ENCODE results near the gene SCN1B.

Gene SCN1B

DNA sequence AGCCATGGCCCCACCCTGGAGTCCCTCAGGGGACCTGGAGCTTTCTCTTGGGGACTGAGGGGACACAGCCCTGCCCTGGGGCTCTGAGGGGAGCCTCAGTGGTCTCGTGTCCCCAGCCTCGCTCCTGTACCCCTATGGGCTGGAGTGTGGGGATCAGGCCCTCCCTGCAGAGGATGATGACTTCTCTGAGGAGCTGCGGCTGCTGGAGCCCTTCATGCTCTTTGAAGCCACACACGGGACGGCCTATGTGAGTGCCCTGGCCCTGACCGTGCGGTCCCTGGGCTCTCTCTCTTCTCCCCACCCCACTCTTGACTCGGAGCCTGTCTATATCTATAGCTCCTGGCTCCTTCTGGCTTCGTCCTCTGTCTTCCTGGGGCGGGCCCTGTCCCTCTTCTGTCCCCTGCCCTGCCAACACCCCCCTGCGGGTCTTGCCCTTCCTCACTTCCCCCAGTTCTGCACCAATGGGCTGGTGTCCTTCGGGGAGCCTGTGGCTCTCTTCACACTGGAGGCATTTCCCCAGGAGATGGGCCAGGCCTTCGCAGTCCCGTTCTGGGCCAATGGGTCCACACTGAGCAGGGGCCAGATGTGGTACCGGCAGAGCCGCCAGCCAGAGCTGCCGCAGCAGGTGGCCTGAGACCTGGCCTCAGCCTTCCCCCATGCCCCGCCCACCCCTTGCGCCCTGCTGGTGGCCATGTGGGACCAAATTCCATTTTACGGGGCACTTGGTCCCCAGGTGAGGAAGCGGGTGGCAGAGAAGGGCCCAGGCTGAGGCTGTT lies 44.3 kb downstream of the SCN1B start:
- DNase-seq (ENCODE audit: low read depth in 2 of 2) = no peak

DNA sequence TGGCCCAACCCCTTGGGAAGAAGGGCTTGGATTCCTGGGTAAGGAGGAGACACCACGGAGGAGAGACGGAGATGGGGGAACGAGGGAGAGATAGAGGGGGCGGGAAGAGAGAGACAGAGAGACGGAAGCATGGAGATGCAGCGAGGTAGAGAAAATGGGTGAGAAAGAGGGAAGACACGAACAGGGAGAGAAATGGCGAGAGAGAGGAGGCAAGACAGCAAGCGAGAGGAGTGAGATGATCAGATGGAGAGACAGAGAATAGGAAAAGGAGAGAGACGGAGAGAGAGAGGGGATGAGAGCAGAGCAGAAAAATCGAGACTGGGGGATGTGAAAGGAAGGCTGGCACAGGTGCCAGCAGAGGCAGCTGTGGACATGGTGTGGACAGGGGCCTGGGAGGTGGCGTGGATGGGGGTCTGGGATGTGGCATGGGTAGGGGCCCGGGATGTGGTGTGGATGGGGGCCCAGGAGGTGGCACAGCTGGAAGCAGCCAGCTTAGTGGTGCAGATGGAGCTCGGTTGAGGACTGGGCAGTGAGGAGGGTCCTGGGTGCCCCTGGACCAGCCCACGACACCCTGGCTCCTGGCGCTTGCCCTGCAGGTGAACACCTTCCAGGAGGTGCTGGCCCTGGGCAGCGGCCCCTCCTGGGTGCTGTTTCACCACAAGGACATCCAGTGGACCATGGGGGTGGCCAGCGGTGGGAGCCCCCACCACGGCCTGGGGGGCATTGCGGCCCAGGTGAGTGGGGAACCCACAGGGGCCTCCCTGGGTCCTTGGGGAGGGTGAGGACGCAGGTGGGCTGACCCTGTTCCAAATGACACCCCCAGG lies 45.1 kb downstream of the SCN1B start:
- no peak for DNase-seq (ENCODE audit: low read depth in 2 of 2)

DNA sequence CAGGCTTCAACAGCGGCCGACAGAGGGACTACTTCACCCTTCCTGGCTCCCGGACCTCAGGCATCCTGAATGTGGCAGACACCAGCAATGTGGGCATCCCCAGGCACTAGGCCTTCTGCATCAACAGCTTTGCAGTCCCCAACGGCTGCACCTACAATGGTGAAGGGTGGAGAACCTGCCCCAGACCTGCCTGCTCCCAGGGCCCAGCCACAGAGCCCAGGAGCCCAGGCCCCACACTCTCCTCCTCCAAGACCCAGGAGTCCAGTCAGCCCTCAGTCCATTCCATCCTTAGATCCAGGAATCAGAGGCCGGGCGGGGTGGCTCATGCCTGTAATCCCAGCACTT lies 45.7 kb downstream of the SCN1B start:
- no peak for DNase-seq (ENCODE audit: low read depth in 2 of 2)

DNA sequence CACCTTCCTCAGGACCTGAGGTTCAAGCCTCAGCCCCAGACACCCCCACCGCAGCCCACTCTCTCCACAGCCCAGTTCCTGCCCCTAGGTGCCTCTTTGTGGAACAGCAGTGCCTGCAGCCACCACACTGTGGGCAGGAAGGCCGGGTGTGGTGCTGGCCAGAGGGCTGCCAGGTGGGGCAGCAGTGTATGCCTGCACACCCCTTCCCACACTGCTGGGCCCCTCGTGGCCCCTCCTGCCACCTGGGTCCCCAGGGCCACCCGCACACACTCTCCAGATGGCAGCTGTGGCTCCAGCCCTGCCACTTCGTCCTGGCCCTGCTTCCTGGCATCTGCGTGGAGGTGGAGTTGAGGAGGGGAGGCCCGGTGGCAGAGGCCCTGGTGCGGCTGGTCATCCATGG lies 46.4 kb downstream of the SCN1B start:
- no peak for DNase-seq (ENCODE audit: low read depth in 2 of 2)

DNA sequence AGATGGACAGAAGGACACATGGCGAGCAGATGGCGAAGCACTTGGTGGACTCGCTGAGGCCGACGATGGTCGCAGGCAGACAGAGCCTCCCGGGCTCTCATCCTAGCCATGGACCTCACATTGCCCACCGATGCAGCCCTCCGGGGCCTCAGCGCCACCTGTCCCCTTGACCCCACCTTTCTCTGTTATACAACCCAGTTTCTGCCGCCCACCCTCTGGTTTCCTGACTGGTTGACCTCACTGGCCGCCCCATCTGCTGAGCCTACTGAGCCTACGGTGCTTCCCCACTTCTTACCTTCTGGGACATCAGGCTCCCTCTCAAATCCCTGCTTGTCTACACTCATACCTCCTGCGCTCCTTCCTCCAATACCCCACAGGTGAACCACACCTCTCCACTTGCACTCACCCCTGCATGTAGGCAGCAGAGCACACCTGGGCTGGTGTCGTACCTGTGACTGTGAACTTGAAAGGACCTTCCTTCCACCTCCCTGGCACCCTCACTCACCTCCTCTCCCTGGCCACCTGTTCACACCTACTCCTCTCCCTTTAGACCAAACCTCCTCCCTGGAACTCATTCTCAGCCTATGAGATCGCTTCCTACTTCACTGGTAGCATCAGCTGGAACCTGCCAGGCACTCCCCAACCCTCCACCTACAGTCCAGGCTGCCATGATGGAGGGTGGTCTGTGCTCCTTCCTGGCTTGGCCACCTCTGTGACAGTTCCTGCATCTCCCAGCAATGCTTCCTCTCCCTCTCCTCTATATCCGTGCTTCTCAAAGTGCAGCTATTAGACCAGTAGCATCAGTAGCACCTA lies 47.3 kb downstream of the SCN1B start:
- no peak for DNase-seq (ENCODE audit: low read depth in 2 of 2)

DNA sequence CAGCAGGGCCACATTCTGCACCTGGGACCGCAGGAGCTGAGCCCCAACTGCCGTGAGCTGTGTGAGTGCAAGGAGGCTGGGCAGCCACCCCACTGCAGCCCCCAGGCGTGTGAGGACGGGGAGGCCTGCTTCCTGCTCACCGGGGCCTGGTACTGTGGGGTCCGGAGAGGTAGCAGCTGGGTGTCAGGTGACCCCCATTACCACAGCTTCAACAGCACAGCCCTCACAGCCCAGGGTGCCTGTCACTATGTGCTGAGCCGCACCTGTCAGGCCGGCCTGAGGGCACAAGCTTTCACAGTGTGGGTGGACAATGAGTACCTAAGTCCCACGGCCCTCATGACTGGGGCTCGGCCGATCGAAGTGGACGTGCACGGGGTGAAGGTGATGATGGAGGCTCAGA lies 49.6 kb downstream of the SCN1B start:
- DNase-seq (ENCODE audit: low read depth in 2 of 2) = no peak

DNA sequence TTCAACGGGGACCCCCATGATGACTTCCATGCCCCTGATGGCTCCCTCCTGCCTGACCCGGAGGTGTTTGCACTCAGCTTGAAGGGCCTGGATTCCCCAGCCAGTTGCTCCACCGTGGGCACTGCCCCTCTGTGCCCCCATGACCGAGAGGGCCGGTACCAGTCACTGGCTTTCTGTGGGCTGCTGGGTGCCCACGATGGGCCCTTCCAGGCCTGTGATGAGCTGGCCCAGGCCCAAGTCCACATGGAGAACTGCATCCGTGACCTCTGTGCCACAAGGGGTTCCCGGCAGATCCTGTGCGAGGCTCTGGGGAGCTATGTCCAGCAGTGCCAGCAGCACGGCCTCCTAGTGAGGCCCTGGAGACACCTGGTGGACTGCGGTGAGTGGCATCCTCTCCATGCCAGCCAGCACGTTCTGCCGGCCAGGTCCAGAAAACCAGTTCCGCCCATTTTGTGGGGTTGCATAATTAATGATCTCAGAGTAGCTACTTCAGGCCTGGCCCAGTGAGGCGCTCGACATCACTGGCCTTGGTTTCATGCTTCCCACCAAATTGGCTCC lies 50.4 kb downstream of the SCN1B start:
- DNase-seq (ENCODE audit: low read depth in 2 of 2) = no peak

DNA sequence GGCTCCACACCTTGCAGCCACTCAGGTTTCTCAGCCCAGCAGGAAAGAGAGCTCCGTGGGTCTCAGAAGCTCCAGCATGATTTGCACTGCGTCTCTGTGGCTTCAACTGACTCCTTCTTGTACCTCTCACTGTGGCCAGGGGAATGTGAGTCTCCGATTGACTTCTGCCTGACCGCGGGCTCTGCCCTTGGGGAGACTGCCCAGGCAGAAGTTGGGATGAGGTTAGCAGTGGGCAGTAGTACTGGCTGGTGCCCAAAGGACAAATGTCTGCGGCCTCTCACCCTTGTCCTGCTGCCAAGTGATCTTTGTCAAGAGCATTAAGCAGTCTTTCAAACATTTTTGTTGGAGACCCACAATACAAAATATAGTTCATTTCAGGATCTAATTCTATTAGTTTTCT lies 50.9 kb downstream of the SCN1B start:
- DNase-seq (ENCODE audit: low read depth in 2 of 2) = no peak

DNA sequence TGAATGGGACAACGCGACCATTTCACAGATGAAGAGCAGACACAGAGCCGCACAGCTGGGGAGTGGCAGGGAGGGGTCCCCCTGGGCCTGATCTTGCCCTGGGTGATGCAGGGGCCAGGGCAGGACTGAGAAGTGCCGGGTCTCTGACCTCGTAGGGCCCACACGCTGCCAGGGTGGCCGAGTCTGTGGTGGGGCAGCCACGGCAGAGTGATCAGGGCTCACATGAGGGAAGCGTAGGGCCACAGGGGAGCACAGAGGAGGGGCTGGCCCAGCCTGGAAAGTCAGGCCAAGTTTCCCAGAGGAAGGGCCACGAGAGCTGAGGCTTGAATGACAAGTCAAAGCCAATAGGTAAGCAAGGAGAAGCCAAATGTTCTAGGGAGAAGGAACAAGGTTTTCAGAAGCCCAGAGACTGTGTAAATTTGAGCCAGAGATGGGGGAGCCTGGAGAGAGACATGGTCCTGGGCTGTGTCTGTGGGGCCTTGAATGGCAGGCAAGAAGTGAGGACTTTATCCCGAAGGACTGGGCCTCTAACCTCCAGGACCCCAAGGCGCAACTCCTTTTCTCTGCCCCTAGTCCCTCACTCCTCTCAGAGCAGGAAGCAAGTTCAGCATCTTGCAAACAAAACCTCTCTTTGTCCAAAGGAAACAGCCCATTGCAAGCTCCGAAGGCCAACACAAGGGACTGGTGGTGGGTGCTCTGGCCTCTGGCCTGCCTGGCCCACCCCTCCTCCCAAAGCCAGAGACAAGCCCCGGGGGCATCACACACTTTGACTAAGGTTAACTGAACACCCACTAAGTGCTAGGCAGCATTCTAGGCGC lies 53.6 kb downstream of the SCN1B start:
- no peak for DNase-seq (ENCODE audit: low read depth in 2 of 2)

DNA sequence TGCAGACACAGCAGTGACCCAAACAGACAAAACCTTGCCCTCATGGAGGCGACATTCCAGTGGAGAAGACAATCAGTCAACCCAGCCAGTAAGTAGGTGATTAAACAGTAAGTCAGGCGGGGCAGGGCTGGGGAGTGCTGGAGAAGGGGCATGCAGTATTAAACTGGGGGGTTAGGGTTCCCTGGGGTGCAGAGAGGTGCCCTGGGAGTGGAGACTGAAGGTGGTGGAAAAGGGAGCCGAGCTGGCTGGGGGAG lies 54.2 kb downstream of the SCN1B start:
- no peak for DNase-seq (ENCODE audit: low read depth in 2 of 2)

DNA sequence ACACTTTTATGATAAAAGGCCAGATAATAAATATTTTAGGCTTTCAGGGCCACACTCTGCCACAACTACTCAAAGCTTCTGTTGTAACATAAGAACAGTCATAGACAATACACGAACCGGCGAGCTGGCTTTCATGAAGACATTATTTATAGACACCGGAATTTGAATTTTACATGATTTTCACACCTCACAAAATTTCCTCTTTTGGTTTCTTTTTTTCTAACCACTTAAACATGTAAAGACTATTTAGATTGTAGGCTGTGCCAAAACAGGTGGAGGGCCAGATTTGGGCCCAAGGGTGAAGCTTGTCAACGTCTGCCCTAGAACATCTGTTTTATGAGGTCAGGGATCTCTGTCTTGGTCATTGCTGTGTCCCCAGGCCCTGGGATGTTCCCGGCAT lies 55.7 kb downstream of the SCN1B start:
- no peak for DNase-seq (ENCODE audit: low read depth in 2 of 2)

DNA sequence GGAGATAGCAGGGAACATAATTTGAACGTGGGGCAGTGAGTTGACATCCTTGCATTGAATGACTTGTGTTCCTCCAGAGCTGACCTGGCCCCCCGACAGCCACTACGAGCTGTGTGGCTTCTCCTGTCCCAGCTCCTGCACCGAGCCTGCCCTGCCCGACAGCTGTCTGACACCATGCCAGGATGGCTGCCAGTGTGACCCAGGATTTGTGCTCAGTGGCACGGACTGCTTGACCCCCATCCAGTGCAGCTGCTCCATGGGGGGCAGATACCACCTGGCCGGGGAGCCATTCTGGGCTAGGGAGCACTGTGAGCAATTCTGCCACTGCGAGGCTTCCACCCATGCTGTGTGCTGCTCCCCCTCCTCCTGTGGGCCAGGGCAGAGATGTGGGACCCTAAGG lies 56.2 kb downstream of the SCN1B start:
- no peak for DNase-seq (ENCODE audit: low read depth in 2 of 2)

DNA sequence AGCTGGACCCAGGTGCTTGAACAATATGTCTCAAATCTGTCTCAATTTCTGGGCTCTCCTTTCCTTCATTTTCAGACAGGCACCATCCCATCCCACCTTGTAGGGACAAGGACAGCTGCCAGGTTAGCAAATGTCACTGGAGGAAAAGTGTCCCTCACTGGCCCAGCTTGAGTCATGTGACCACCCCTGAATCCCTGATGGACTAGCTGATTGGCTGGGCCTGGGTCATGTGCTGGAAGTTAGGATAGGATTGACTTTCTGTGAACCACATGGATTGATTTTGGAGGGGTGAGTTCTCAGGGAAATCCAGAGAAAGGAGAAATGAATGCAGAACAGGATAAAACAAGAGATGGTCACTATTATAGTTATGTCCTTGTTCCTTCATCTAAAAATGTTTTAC lies 57.1 kb downstream of the SCN1B start:
- no peak for DNase-seq (ENCODE audit: low read depth in 2 of 2)

DNA sequence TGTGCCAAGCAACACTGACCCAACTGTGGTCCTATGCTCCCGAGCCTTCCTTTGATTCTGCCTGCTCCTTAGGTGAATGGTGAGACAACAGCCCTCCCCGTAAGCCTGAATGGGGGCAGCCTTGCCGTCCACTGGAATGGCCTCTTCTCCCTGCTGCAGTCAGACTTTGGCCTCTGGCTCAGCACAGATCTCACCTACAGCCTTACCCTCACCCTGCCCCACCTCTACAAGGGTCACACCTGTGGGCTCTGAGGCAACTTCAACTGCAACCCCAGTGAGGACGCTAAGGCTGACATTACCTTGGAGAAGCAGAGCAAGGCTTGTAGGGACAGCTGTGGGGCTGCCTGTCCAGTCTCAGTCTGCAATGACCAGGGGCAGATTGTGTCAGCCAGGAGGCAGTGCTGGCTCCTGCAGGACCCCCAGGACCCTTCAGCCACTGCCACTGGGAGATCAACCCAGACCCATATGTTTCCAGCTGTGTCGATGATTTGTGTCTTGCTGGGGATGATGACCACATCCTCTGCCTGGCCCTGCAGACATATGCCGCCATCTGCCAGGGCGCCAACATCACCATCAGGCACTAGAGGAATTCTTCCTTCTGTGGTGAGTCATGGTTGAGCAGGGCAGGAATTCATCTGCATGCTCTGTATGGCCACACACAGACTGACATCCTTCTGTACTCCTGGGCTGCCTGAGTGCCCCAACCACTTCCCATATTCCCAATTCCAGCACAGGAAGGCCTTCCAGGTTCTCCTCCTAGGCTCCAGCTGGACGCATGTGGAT lies 58.1 kb downstream of the SCN1B start:
- DNase-seq (ENCODE audit: low read depth in 2 of 2) = no peak

DNA sequence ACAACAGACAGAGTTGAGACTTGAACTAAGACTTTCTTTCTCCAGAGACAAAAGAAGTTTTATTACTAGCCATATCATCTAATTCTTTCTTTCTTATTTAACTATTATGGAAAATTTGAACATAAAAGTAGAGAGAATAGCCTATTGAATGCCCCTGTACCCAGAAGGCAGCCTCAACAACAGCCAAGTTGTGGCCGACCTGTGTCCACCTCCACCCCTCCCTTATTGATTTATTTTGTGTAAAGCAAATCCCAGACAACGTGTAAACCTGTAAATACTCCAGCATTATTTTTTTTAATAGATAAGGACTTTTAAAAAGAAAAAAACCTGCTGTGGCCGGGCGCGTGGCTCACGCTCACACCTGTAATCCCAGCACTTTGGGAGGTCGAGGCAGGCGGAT lies 59.3 kb downstream of the SCN1B start:
- no peak for DNase-seq (ENCODE audit: low read depth in 2 of 2)
